WTC11 (cell line): ENCODE measurements around the gene PCK2. TPM values are rescaled to one million over a fixed set of nuclear protein-coding genes. Genes with fewer than 3 reads are reported as not detected.

ENCODE experiments used
- ATAC-seq: fragments of 200-7000 bp; cut with Tn5 transposase; 2 replicates; pipeline ENCODE4 v1.10.0; 2021; ENCODE audit warnings: mild to moderate bottlenecking, moderate library complexity
- CTCF ChIA-PET: fragments of 300-600 bp; sonication (Branson Sonifier 250); formaldehyde crosslinking; loops from one replicate; lab custom pipeline; 2021; ENCODE audit warnings: antibody characterized with exemption; lab: Charles Lee
- POLR2A ChIA-PET: fragments of 350-600 bp; sonication (Branson Sonifier 250); formaldehyde crosslinking; loops from one replicate; lab custom pipeline; 2021; ENCODE audit warnings: antibody characterized with exemption; lab: Charles Lee
- DNase-seq: peaks from one replicate; pipeline ENCODE4 v3.0.0; 2021; ENCODE audit warnings: low spot score
- H3K27ac Mint-ChIP-seq: 2 replicates; pipeline ENCODE4 v1.8.0; 2021; ENCODE audit warnings: mixed read lengths
- H3K27me3 Mint-ChIP-seq: 2 replicates; pipeline ENCODE4 v1.8.0; 2021; ENCODE audit warnings: low read depth, mild to moderate bottlenecking, moderate library complexity, mixed read lengths
- H3K36me3 Mint-ChIP-seq: 2 replicates; pipeline ENCODE4 v1.8.0; 2021; ENCODE audit warnings: mixed read lengths
- H3K4me1 Mint-ChIP-seq: 2 replicates; pipeline ENCODE4 v1.8.0; 2022; ENCODE audit warnings: mixed read lengths
- H3K4me3 Mint-ChIP-seq: 2 replicates; pipeline ENCODE4 v1.8.0; 2021; ENCODE audit warnings: mild to moderate bottlenecking, moderate library complexity, mixed read lengths
- H3K9me3 Mint-ChIP-seq: 2 replicates; pipeline ENCODE4 v1.8.0; 2021; ENCODE audit warnings: mixed read lengths
- CREB1 ChIP-seq: sonication (generic); formaldehyde crosslinking; IDR thresholded peaks from 2 replicates; pipeline ENCODE4 v1.8.0; 2023; ENCODE audit warnings: mild to moderate bottlenecking, missing genetic modification reagents
- CREM ChIP-seq: sonication (generic); formaldehyde crosslinking; IDR thresholded peaks from 2 replicates; pipeline ENCODE4 v1.8.1; 2022; ENCODE audit warnings: mild to moderate bottlenecking, missing genetic modification reagents, moderate library complexity
- E2F4 ChIP-seq: sonication (generic); formaldehyde crosslinking; IDR thresholded peaks from 2 replicates; pipeline ENCODE4 v1.8.1; 2022; ENCODE audit warnings: low read depth, mild to moderate bottlenecking, moderate library complexity, missing genetic modification reagents, borderline replicate concordance
- ELF4 ChIP-seq: sonication (generic); formaldehyde crosslinking; IDR thresholded peaks from 2 replicates; pipeline ENCODE4 v1.8.1; 2022; ENCODE audit warnings: low read depth, mild to moderate bottlenecking, moderate library complexity, missing genetic modification reagents
- FOXJ3 ChIP-seq: sonication (generic); formaldehyde crosslinking; IDR thresholded peaks from 2 replicates; pipeline ENCODE4 v1.9.0; 2021; ENCODE audit warnings: missing genetic modification reagents, mild to moderate bottlenecking, borderline replicate concordance
- GABPB1 ChIP-seq: sonication (generic); formaldehyde crosslinking; IDR thresholded peaks from 2 replicates; pipeline ENCODE4 v1.8.1; 2023; ENCODE audit warnings: mild to moderate bottlenecking, missing genetic modification reagents
- MAX ChIP-seq: sonication (generic); formaldehyde crosslinking; IDR thresholded peaks from 2 replicates; pipeline ENCODE4 v1.8.0; 2022; ENCODE audit warnings: mild to moderate bottlenecking, missing genetic modification reagents
- NFE2L1 ChIP-seq: sonication (generic); formaldehyde crosslinking; IDR thresholded peaks from 2 replicates; pipeline ENCODE4 v1.8.1; 2023; ENCODE audit warnings: missing genetic modification reagents
- NR3C1 ChIP-seq: sonication (generic); formaldehyde crosslinking; conservative IDR thresholded peaks from 2 replicates; pipeline ENCODE4 v1.8.1; 2023; ENCODE audit warnings: low read depth, mild to moderate bottlenecking, missing genetic modification reagents
- PRDM15 ChIP-seq: sonication (generic); formaldehyde crosslinking; IDR thresholded peaks from 2 replicates; pipeline ENCODE4 v1.8.0; 2022; ENCODE audit warnings: missing genetic modification reagents
- PRRX2 ChIP-seq: fragments of 250-450 bp; sonication (Bioruptor Pico); IDR thresholded peaks from 2 replicates; pipeline ENCODE4 v1.8.0; 2021; ENCODE audit warnings: mild to moderate bottlenecking
- SMAD3 ChIP-seq: sonication (generic); formaldehyde crosslinking; IDR thresholded peaks from 2 replicates; pipeline ENCODE4 v1.8.0; 2022; ENCODE audit warnings: missing genetic modification reagents, mild to moderate bottlenecking, borderline replicate concordance
- SMAD4 ChIP-seq: sonication (generic); formaldehyde crosslinking; IDR thresholded peaks from 2 replicates; pipeline ENCODE4 v1.8.0; 2022; ENCODE audit warnings: mild to moderate bottlenecking, missing genetic modification reagents
- SOX15 ChIP-seq: fragments of 250-450 bp; sonication (Bioruptor Pico); IDR thresholded peaks from 2 replicates; pipeline ENCODE4 v1.9.0; 2021; ENCODE audit warnings: mild to moderate bottlenecking
- TP53 ChIP-seq: sonication (generic); formaldehyde crosslinking; IDR thresholded peaks from 2 replicates; pipeline ENCODE4 v1.8.1; 2023; ENCODE audit warnings: mild to moderate bottlenecking, missing genetic modification reagents
- ZBTB43 ChIP-seq: sonication (generic); formaldehyde crosslinking; IDR thresholded peaks from 2 replicates; pipeline ENCODE4 v1.8.1; 2023; ENCODE audit warnings: mild to moderate bottlenecking, missing genetic modification reagents
- ZNF138 ChIP-seq: sonication (generic); formaldehyde crosslinking; conservative IDR thresholded peaks from 2 replicates; pipeline ENCODE4 v1.8.1; 2022; ENCODE audit warnings: mild to moderate bottlenecking, moderate library complexity, missing genetic modification reagents
- ZNF396 ChIP-seq: fragments of 250-450 bp; sonication (Bioruptor Pico); IDR thresholded peaks from 2 replicates; pipeline ENCODE4 v1.8.0; 2021; ENCODE audit warnings: mild to moderate bottlenecking, moderate library complexity, borderline replicate concordance
- ZSCAN18 ChIP-seq: fragments of 250-450 bp; sonication (Bioruptor Pico); IDR thresholded peaks from 2 replicates; pipeline ENCODE4 v2.1.2; 2022; ENCODE audit warnings: mild to moderate bottlenecking, moderate library complexity
- total RNA-seq: library from RNA; stranded (reverse); gene quantifications from 3 replicates; pipeline ENCODE4 v1.2.3, GENCODE V29; 2021

PCK2 gene
- total RNA-seq, 1 experiment from 2014 or later = 67.0 TPM

GRCh38 chr14:24064856-24065255 is 29.3 kb upstream of the PCK2 start:
- ATAC-seq = no peak

More at GRCh38 chr14:24064856-24065255, 29.3 kb upstream of the PCK2 start:
- Mint-ChIP-seq H3K27ac (no peak overlapping the region), H3K4me3 (no peak overlapping the region), H3K27me3 (no peaks in the 10 kb centered on the region), H3K9me3 (no peaks in the 10 kb centered on the region), H3K4me1 (no peaks in the 10 kb centered on the region), H3K36me3 (no peaks in the 10 kb centered on the region)
- DNase-seq = no peak
- POLR2A ChIA-PET = interaction anchor here (0.6 kb wide), 1 partner anchor 24 kb away, joined by 4 read pairs; no protein-coding TSS in a partner anchor
- TF ChIP-seq CREM (CRISPR knock-in tag) (no peak), NFE2L1 (CRISPR knock-in tag) (no peak), TP53 (no peak), GABPB1 (CRISPR knock-in tag) (no peak), MAX (CRISPR knock-in tag) (no peak), E2F4 (no peak), ZNF396 (CRISPR knock-in tag) (no peak), NR3C1 (CRISPR knock-in tag) (no peak), SMAD3 (no peak), ZBTB43 (CRISPR knock-in tag) (no peak), CREB1 (CRISPR knock-in tag) (no peak), SMAD4 (CRISPR knock-in tag) (no peak), ZSCAN18 (CRISPR knock-in tag) (no peak), PRRX2 (CRISPR knock-in tag) (no peak), SOX15 (CRISPR knock-in tag) (no peak), ELF4 (CRISPR knock-in tag) (no peak), FOXJ3 (CRISPR knock-in tag) (no peak), ZNF138 (CRISPR knock-in tag) (no peak), PRDM15 (CRISPR knock-in tag) (no peak)
- CTCF ChIA-PET = interaction anchor here (0.9 to 6.0 kb wide), 3 partner anchors 30 to 96 kb away, joined by 3 to 27 read pairs (median 3); partner anchors contain the start of genes IRF9 and PCK2
